HG03159 (cell line): ENCODE measurements around the gene SP9.
A peak's percentile ranks its signal among the peaks of the same experiment; 100 is the strongest.

ENCODE experiments used
- ATAC-seq: cut with Tn5 transposase; IDR thresholded peaks from one replicate; pipeline ENCODE4 v1.9.1; 2021; ENCODE audit warnings: mild to moderate bottlenecking, moderate library complexity; ENCODE audit not compliant: unreplicated experiment

SP9 gene

GRCh38 chr2:174334781-174335251 is at the start of gene SP9:
SP9 (plus strand) TSS chr2:174334954; CDS start chr2:174335093, 139 bp downstream.
- no peak for ATAC-seq

GRCh38 chr2:174286172-174286571 is 48.6 kb upstream of the SP9 start:
- ATAC-seq: no peak

- no peak for ATAC-seq
These were observed 41.8 kb upstream of the SP9 start for GRCh38 chr2:174292908-174293307.

- no peak for ATAC-seq
These were observed 34.6 kb upstream of the SP9 start for GRCh38 chr2:174300114-174300513.

- no peak for ATAC-seq
These were observed 22.0 kb upstream of the SP9 start for GRCh38 chr2:174312581-174313234.

- ATAC-seq: no peak
These were observed 12.6 kb upstream of the SP9 start for GRCh38 chr2:174322149-174322548.

- ATAC-seq: no peak
These were observed 12.0 kb upstream of the SP9 start for GRCh38 chr2:174322746-174323145.

- ATAC-seq: no peak
These were observed 10.2 kb upstream of the SP9 start for GRCh38 chr2:174324530-174324929.

- no peak for ATAC-seq
These were observed 9.2 kb upstream of the SP9 start for GRCh38 chr2:174325373-174326160.

GRCh38 chr2:174326161-174327020 is 8.4 kb upstream of the SP9 start:
- no peak for ATAC-seq

- peak; percentile 67 for ATAC-seq
These were observed 7.5 kb upstream of the SP9 start for GRCh38 chr2:174327021-174327840.

GRCh38 chr2:174327841-174328113 is 7.0 kb upstream of the SP9 start:
- ATAC-seq: no peak

- ATAC-seq: no peak
These were observed 6.4 kb upstream of the SP9 start for GRCh38 chr2:174328114-174328960.

GRCh38 chr2:174328961-174329715 is 5.6 kb upstream of the SP9 start:
- ATAC-seq: no peak

- ATAC-seq: no peak
These were observed 3.7 kb upstream of the SP9 start for GRCh38 chr2:174330945-174331594.

- ATAC-seq: no peak
These were observed 3.0 kb upstream of the SP9 start for GRCh38 chr2:174331595-174332216.

GRCh38 chr2:174332217-174332963 is 2.4 kb upstream of the SP9 start:
- no peak for ATAC-seq

- ATAC-seq: no peak
These were observed 1.8 kb upstream of the SP9 start for GRCh38 chr2:174333017-174333371.
